GDM1 (cell line): ENCODE data around the gene GPHN.
A peak's percentile ranks its signal among the peaks of the same experiment; 100 is the strongest.

Experiments
- DNase-seq: peaks from one replicate; lab custom pipeline; 2025; lab: John Stamatoyannopoulos, UW

Gene GPHN

DNA sequence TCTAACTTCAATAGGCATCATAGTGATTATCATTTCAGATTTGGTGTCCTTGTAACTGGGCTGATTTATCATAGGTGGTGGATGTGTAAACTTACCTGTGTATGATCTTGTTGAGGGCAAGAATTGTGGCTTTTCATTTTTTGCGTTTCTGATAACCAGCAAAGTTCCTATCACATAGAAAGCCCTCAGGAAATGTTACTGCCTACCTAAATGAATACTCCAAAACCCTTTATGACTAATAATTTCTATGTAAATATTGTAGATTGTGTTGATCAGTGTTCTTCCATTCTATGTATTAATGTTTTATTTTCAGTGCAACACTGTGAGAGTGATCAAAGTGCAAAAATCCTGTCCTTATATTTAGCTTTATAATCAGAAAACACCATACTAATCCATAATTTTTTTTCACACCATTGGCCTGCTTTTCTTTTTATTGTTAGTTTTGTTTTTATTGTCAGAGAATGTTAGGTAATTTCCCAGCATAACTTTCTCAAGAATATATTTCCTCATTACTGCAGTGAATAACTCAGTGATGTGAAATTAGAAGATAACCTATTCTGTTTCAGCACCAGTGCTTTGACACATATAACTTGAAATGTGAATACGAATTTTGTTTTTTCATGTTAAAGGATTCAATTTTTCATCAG is 94.1 kb downstream of the GPHN start:
- DNase-seq, result no peak

DNA sequence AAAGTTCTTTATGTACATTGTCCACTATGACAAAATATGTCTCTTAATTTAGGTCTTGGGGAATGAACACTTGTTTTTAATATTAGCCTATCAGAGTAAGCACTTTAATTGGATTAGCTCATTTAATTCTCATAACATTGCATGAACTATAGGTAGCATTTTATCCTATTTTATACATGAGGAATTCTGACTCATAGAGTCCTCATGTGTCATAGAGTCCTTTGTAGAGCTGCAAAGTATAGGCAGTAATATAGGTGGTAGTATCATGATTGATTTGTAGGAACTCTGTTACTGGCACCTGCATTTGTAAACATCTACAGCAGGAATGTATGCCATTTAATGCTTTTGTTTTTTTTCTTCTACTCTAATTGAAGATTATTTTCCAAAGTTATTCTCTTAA is 96.0 kb downstream of the GPHN start:
- DNase-seq, result no peak

GRCh38 chr14:66606826-66607225 is 98.9 kb downstream of the GPHN start:
- no peak for DNase-seq

DNA sequence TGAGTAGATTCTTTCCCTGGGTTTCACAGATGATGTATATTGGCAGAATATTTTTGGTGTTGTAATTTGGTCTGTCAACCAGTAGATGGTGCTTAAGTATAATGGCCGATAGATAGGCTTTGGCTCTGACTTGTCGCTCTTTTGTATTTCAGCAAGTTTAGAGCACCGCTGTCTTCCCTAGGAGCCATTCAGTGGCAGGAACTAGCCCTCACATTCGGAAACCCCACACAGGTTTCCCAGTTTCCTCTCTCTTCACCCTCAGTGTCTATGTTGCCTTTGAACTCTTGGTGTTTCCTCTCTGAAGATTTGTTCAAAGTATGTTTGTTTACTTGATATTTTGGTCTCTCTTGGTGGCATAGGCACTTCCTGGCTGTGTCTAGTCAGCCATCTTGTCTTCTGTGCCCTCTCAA is 102.2 kb downstream of the GPHN start:
- peak; percentile 37 for DNase-seq

- DNase-seq, result no peak
These were observed 105.4 kb downstream of the GPHN start for GRCh38 chr14:66613344-66613743.

DNA sequence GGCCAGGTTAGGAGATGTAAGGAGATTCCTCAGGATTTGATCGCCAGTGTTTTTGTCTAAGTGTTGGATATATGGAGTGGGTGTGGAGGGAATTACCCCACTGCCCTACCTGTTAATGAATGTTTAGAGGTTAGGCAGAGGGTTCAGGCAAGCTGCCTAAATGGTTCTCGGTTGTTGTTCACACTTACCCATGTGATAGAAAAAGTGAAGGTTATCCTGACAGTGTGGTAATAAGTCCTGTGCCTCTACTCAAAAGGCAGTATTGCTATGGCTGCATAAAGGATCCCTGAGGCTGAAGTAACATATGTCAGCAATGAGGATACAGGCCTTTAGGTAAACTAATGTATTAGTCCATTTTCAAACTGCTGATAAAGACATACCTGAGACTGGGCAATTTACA is 112.0 kb downstream of the GPHN start:
- no peak for DNase-seq

DNA sequence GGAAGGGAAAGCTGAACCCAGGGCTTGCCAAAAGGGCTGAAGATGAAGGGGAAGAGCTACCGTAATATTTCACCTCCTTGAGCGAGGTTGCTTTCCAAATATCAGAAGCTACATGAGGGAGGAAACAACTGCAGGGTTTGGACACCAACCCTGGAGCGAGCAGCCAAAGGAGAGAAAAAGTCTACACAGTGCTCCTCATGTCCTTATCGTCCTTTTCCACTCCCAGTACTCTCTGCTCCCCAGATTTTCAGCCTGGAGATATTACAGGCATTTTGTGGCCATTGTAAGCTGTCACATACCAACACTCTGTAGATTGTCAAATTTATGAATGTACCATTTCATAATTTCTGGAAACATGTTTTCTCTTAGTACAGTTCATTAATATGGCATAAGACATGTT is 115.9 kb downstream of the GPHN start:
- no peak for DNase-seq

- peak; percentile 58 for DNase-seq
These were observed 116.5 kb downstream of the GPHN start for GRCh38 chr14:66624336-66624937.

- no peak for DNase-seq
These were observed 120.7 kb downstream of the GPHN start for GRCh38 chr14:66628636-66629035.

GRCh38 chr14:66629499-66629898 is 121.6 kb downstream of the GPHN start:
- DNase-seq, result no peak

DNA sequence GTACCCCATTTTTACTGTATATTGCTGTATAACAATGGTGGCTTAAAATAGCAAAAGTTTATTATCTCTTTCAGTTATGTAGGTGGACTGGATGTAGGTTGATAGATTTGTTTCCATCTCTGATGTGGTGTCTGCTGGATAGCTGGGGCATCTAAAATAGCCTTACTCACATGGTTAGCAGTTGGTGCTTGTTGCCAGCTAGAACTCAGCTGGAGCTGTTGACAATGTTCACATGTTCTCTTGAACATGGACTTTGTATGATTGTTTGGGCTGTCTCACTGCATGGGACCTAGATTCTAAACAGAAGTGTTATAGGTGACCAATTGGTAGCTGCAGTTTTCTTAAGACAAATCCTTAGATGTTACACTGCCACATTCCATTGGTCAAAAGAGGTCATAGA is 126.9 kb downstream of the GPHN start:
- no peak for DNase-seq

GRCh38 chr14:66635435-66635834 is 127.5 kb downstream of the GPHN start:
- DNase-seq, result no peak

GRCh38 chr14:66636240-66636639 is 128.3 kb downstream of the GPHN start:
- no peak for DNase-seq

DNA sequence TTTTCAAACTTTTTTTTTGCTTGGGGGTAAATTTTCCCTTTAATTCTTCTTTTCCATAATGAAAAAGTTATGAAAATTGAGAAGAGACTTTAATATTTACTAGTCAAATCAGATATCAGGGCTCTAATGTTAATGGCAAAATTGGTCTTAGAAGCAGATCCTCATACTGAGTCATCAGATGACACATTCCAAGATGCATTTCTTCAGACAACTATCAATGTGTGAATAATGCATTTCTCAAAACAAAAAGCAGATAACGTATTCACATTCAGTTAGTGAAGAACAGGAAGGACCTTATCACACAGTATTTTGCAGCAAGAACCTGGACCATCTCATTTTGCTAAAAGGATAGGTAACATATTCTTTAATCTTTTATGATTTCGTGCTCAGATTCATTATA is 130.7 kb downstream of the GPHN start:
- no peak for DNase-seq

DNA sequence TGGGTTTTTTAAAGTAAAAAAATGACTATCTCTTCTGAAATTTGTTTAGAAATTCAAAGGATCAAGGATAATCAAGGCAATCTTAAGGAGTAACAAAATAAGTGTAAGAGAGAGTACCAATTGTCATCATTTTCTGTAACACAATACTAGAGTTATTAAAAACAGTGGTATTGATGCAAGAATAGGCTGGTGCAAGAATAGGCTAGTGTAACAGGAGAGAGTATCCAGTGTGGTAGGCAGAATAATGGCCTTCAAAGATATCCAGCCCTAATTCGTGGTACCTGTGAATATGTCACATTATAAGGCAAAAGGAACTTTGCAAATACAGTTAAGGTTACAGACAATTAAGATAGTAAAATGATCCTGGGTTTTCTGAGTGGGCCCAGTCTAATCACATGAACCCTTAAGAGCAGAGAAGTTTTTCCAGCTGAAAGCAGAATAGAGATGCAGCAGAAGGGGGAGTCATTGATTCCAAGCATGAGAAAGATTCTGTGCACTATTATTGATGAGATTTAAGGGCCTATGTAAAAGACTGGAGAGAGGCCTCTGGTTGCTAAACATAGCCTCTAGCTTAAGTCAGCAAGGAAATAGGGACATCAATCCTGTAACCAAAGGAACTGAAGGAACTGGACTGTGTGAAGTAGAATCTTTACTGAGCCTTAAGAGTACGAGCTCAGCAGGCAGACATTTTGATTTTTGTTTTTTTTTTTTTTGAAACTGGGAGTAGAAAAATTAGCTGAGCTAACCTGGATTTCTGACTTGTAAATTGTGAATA is 134.1 kb downstream of the GPHN start:
- no peak for DNase-seq

GRCh38 chr14:66643344-66643743 is 135.4 kb downstream of the GPHN start:
- no peak for DNase-seq

- no peak for DNase-seq
These were observed 137.8 kb downstream of the GPHN start for GRCh38 chr14:66645716-66646115.

DNA sequence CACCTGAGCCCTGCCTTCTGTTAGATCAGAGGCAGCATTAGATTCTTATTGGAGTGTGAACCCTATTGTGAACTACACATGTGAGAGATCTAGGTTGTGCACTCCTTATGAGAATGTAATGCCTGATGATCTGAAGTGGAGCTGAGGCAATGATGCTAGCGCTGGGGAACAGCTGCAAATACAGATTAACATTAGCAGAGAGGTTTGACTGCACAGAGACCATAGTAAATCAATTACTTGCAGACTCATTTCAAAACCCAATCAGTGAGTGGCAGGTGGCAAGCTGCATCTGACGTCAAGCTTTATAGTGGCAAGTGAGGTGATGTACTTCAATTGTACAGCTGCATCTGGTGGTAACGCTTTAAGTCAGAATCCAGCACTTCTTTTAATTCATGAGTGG is 141.6 kb downstream of the GPHN start:
- DNase-seq, result no peak

DNA sequence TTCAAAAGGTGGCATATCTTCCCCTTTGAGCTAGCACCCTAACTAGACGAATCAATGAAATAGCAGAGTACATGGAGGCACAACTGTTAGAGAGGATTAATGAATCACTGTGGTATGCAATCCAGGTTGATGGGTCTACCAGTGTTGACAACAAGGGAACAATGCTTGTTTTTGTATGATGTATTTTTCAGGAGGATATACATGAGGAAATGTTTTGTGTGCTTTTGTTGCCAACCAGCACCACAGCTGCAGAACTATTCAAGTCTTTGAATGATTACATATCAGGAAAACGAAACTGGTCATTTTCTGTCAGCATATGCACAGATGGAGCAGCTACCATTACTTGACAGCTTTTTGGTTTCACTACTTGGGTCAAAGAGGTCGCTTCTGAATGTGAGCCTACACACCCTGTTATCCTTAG is 142.6 kb downstream of the GPHN start:
- no peak for DNase-seq

DNA sequence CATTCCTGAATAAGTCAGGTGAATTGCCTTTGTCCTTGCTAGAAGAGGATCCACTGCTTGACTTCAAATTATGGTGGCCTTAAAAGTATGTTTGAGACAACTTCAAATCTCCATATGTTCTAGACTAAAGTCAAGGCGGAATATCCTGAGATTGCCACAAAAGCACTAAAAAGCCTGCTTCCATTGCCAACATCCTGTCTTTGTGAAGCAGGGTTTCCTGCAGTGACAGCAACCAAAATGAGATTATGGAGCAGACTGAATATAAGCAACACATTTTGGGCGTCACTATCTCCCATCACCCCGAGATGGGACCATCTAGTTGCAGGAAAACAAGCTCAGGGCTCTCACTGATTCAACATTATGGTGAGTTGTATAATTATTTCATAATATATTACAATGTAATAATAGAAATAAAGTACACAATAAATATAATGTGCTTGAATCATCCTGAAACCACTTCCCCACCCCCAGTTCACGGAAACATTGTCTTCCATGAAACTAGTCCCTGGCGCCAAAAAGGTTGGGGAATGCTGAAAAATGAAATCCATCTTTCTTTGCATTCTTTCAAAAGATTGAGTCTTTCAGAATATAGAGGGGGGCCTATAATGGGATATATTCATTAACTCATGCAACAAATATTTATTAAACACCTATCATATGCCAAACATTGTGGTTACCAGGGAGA is 143.7 kb downstream of the GPHN start:
- no peak for DNase-seq

DNA sequence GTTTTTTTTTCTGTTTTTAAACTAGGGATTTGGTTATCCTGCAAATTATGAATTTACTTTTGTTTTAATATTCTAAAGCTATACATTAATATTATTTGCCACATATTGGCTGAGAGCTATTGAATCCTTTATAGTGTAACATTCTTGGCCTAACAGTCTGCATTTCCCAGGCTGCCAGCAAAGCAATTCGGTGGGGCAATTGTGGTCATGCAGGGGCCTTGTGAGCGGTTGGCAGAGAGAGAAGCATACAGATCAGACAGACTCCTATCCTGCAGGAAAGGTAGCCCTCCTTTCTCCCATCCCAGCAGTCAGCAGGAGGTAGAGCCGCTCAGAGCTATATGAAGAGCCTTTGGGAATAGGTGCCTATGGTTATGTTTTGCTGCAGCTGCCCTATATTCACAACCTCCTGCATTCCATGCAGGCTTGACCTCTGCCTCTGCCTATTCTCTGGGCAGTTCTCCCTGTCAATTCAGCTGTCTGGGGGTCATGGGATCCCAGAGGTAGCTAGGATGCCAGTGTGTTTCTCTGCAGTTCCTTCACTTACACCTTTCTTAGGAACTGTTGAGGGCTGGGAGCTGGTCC is 144.7 kb downstream of the GPHN start:
- DNase-seq, result no peak

- no peak for DNase-seq
These were observed 149.8 kb downstream of the GPHN start for GRCh38 chr14:66657780-66658179.
